Ureter (tissue), 1 donor: ENCODE results near the gene C5orf58. TPM values are rescaled to one million over a fixed set of nuclear protein-coding genes. Genes with fewer than 3 reads are reported as not detected.
A peak's percentile ranks its signal among the peaks of the same experiment; 100 is the strongest.
"Not testable (repeated sequence)": the region's sequence is repeated elsewhere in the genome, so short reads cannot be mapped to it uniquely, and the experiment has no call there.

Experiments
- DNase-seq: peaks from one replicate; pipeline ENCODE4 v3.0.0-alpha.2; 2020; ENCODE audit warnings: low spot score
- total RNA-seq: library from RNA; stranded (reverse); gene quantifications from one replicate; pipeline ENCODE4 v1.2.4, GENCODE V29; 2023
- donor health status: DM: yes; HTN: yes; CAD: no.

Gene C5orf58
- total RNA-seq, 1 donor from 2014 or later = not detected

- DNase-seq = no peak
Measured at GRCh38 chr5:170223906-170224305, 8.9 kb upstream of the C5orf58 start.

DNA sequence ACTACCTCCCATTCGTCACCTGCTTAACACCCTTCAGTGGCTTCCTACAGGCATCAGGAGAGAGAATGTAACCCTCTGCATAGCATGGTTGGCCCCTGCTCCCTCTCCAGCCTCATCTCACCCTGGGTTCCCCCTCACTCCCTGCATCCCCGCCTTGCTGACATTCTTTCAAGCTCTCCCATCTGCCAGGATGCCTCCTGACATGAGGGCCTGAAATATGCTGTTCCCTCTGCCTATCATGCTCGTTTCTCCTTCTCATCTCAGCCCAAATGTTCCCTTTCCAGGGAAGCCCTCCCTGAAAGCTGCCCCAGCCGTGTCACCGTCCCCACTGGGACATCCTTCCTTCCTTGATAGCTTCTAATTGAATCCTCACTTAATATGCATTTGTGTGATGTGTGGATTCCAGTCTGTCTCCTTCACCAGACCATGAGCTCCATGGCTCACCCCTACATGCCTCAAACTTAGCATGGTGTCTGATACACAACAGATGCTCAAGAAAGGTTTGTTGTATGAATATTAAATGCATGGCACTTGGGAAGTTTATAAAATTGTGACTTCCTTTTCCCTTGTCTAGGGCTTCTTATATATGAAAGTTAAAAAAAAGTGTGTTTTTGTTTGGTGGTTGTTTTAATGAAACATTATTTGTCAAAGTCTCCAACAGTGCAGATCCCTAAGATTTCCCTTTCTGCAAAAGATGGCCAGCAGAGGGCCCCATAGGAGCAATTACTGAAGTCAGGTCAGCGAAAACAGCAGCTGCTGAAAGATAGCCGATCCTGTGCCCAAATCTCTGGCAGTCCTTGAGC is 7.3 kb upstream of the C5orf58 start:
- peak; percentile 77 for DNase-seq

DNA sequence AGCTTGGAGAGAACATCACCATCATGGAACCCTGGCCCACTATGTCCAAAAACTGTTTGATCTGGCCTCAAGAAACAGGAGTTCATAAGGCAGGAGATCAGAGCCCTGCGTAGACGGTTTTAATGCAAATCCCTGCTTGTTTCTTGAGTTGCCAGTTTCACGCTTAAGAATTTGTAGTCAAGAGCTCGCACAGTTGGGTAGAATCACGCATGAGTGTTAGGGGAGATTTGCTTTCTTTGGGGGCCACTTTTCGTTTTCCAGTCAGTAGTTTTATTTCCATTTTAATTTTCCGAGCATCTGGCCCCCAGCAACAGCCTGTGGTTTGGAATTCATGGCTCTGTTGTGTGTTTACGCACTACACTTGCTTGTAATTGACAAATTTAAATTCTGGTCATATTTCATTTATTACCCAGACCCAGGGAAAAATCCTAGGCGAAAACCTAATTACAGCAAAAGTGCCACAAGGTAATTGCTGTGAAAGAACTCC is 6.6 kb upstream of the C5orf58 start:
- no peak for DNase-seq

GRCh38 chr5:170226661-170227060 is 6.1 kb upstream of the C5orf58 start:
- no peak for DNase-seq

- no peak for DNase-seq
Measured at GRCh38 chr5:170228762-170229435, 3.9 kb upstream of the C5orf58 start.

GRCh38 chr5:170233358-170233892 is 640 bp downstream of the C5orf58 start:
- DNase-seq = no peak

DNA sequence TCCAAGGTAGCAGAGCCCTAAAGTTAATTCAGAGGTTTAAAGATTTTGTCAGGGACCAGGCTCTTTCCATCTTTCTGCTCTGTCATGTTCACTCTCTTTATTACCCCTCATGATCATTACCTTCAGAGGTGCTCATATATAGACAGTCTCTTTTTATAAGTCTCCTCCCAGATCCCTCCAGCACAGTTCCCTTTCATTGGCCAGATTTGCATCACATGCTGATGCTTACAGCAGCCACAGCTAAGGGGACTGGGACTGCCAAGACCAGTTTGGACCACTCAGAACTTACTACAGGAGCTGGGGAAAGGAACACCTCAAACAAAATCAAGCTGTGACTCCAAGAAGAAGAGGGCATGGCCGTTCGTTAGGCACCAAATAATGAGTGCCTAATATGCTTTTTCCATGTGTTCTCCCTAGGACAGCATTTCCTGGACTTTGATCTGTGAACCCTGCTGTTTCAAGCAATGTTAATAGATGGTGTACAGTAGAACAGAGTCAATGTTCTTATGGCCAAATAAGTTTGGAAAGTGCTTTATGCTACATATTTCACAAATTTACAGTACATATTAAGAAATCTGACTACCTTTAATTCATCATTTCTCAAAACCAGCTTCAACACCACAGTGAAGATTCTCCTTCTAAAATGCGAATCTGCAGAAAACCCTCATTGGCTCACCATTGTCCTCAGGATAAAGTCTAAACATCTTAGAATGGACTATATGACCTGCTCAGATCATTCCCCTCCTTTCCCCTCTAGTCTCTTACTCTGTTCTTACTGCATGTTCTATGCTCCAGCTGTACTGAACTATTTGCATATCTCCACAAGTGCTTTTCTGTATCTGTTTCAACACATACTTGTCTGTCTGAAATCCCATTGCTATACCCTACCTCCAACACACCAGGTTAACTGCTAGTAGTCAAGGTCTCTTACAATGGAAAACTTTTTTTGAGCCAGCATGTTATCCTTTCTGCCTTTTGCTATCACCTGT is 3.4 kb downstream of the C5orf58 start:
- no peak for DNase-seq

- no peak for DNase-seq
Measured at GRCh38 chr5:170238456-170239196, 5.8 kb downstream of the C5orf58 start.

- not testable (repeated sequence) for DNase-seq
Measured at GRCh38 chr5:170245436-170245835, 12.7 kb downstream of the C5orf58 start.

GRCh38 chr5:170246126-170246870 is 13.5 kb downstream of the C5orf58 start:
- no peak for DNase-seq

DNA sequence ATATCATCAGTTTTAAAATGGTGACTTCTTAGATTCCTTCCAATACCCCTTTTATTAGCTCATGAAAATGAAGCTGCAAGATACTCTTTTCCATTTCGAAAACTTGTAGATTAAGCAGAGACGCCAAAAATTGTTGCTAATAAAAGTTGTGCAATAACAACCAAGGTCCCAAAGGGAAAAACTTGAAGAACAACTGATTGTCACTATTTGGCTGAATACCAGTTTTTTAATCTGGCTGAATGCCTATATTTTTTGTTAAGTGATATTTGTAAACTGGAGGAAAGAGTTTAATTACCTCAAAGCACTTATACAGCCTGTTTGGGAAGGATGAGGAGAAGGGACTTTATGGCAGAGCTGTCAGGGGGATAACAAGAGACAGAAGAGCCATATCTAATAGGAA is 14.6 kb downstream of the C5orf58 start:
- no peak for DNase-seq

- no peak for DNase-seq
Measured at GRCh38 chr5:170248172-170248930, 15.6 kb downstream of the C5orf58 start.

DNA sequence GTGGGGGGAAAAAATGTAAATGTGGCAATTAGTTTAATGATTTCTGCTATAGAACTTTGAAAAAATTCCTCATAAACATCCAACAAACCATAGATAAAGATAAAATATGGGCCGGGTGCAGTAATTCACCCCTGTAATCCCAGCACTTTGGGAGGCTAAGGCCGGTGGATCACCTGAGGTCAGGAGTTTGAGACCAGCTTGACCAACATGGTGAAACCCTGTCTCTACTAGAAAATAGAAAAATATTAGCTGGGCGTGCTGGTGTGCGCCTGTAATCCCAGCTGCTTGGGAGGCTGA is 16.1 kb downstream of the C5orf58 start:
- not testable (repeated sequence) for DNase-seq

DNA sequence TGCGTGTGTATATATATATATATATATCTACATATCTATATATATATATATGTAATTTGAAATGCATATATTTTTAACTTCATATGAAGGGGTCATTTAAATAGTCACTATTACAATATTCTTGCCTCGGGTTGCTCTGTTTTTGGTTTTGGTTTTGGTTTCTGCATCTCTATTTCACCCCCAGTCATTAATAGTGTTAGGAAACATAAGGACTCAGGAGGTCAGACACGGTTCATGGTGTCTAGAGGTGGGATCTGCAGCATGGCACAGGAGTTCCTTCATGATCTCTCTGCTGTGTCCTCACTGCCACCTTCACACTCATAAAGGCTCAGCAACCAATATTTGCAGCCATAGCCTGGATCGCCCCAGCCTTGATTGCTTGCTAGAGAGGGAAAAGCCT is 16.6 kb downstream of the C5orf58 start:
- no peak for DNase-seq

DNA sequence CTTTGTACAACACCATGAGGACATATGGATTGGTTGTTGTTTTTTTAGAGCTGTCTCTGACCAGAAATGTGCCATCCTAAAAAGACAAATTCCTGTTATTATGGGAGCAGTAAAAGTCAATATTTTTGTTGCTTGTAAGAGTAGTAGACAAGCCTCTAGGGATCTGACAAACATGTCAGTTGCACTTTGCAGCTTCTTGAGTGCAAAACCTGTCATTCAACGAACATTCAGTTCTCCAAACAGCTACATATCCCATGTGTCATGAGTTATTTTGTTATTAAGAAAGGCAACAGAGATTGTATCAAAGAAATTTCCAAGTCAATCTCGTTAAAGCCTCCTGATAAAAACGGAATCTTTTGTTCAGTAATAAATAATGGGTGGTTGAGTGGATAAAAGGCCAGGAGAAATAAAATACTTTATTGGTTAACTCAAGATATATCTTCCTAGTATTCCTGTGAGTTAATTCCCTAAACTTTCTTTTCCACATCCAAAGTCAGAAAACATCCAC is 18.1 kb downstream of the C5orf58 start:
- no peak for DNase-seq

DNA sequence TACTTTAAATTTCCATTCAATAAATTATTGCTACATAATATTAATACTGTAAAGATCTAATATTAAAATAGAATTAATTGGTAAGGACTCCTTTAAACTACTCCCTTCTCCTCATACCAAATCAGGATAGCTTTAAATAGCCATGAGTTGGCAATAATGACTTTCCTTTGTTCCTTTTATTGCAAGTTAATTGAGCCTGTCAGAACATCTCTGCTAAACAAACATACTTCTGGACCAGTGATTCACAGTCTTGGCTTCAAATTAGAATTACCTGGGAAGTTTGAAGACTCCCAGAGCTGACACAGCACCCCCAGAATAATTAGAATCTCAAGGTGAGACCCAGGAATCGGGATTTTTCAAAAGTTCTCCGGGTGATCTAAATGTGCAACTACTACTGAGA is 18.7 kb downstream of the C5orf58 start:
- DNase-seq = no peak

DNA sequence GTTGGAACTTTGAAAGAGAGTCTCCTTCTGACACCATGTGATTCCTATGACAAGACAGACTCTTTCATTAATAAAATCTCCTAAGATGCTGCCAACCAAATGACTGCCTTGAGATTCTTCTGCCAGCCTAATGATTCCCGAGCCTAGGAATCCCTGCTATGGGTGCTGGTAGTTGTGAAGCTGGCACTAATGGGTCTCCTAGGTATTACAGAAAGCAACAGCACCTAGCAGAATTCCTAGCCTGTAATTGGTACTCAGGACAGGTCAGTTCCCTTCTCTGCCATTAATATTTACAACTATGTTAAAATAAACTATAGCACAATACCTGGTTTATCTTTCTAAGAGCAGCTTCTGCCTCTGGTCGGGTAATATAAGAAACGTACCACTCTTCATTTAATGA is 19.3 kb downstream of the C5orf58 start:
- DNase-seq = no peak

- DNase-seq = no peak
Measured at GRCh38 chr5:170252720-170253350, 20.1 kb downstream of the C5orf58 start.

DNA sequence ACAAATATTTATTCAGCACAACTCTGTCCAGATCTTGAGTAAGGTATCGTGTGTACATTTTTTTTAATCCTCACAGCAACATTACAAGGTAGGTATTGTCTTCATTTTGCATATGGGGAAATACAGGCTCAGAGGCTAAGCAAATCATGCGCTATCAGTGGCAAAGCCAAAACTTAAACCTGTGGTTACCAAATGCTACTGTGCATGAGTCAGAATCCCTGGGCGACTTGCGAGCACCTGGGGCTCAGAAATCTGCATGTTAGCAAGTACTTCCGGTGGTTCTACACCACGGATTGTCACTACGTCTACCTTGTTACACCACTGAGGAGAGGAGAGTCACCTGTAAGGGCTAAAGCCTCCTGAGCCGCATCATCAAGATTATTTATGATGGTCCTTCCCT is 21.3 kb downstream of the C5orf58 start:
- no peak for DNase-seq
